Ovary (tissue), 9 donors: Measurements from ENCODE around the gene CRY2. TPM values are rescaled to one million over a fixed set of nuclear protein-coding genes. Genes with fewer than 3 reads are reported as not detected.

Experiments
- DNase-seq, 5 donors: peaks; one replicate each; pipeline ENCODE4 v3.0.0-alpha.2; 2019 to 2020
- H3K27ac ChIP-seq, 2 donors: fragments of 200-600 bp; one replicate each; pipeline versions ENCODE4 v1.5.1 to v1.8.0; 2019 to 2022
- H3K27me3 ChIP-seq: fragments of 200-600 bp; one replicate; pipeline ENCODE4 v1.8.0; 2022
- H3K36me3 ChIP-seq: fragments of 200-600 bp; sonication (generic); one replicate; pipeline ENCODE4 v1.5.1; 2019
- H3K4me1 ChIP-seq: one replicate; pipeline ENCODE4 v1.8.1; 2013; ENCODE audit warnings: mild to moderate bottlenecking, moderate library complexity; ENCODE audit not compliant: insufficient read depth
- H3K4me3 ChIP-seq: fragments of 200-600 bp; sonication (generic); one replicate; pipeline ENCODE4 v1.5.1; 2017
- H3K9me3 ChIP-seq, 2 donors: fragments of 200-600 bp in 1 of 2; sonication (generic) in 1 of 2; one replicate each; pipeline versions ENCODE4 v1.5.1 to v1.8.1; 2013 to 2019; ENCODE audit warnings: mild to moderate bottlenecking in 1 of 2, moderate library complexity in 1 of 2
- EP300 ChIP-seq: sonication (generic); formaldehyde crosslinking; IDR thresholded peaks from one replicate; pipeline ENCODE4 v1.6.1; 2017; ENCODE audit warnings: antibody characterized with exemption
- POLR2A ChIP-seq: fragments of 450-650 bp; IDR thresholded peaks from one replicate; pipeline ENCODE4 v1.6.1; 2017; ENCODE audit warnings: antibody characterized with exemption, mild to moderate bottlenecking, moderate library complexity
- WGBS, 3 donors: extraction: QIAGEN DNeasy Blood & Tissue Kit in 1 of 3; methylation state at CpG; one replicate each; pipeline versions ENCODE4 v1.1.5 to v1.1.7; 2013 to 2017; 5-methylcytosine and 5-hydroxymethylcytosine counted together
- intact Hi-C, 4 donors: fragments of 100-400 bp; cut with DNase I; formaldehyde crosslinking; loops; one replicate each; pipeline versions ENCODE4 v1.11.0 to v1.15.1; 2022 to 2023
- polyA plus RNA-seq, 2 donors: library from polyadenylated mRNA; stranded (reverse); fragments of 200-250 nt in 1 of 2; fragments of 350-450 nt in 1 of 2; fragmentation: Illumina TruSeq in 1 of 2; extraction: RNeasy Lipid Tissue Mini Kit (QIAGEN cat#74804) in 1 of 2; gene quantifications; one replicate each; pipeline ENCODE4 v1.2.3, GENCODE V29; 2013 to 2014
- total RNA-seq, 7 donors: library from RNA; depleted of rRNA in 2 of 7; stranded (reverse); fragments of >200 nt in 2 of 7; fragmentation: NEBNext Ultra II Directional in 3 of 7; extraction: Animal tissue kit (Norgen Biotek cat#: 25700) in 3 of 7; gene quantifications; one replicate each; pipeline versions ENCODE4 v1.1.0 to v1.2.4, GENCODE V29; 2016 to 2023
- TF ChIP-seq, protein P1 (sequence below), 3 donors: fragments of 450-650 bp in 2 of 3; fragments of 200-600 bp in 1 of 3; IDR thresholded peaks; one replicate each; pipeline versions ENCODE4 v1.5.1 to v1.8.0; 2016 to 2022; ENCODE audit warnings: antibody characterized with exemption in 3 of 3, mild to moderate bottlenecking in 1 of 3
- donor health status: DM: no; HTN: no; CAD: no; lungs with moderate emphysema.
- donor health status: DM: no; HTN: no; CAD: no.
- donor health status: Bipolar disorder and iron deficiency.
- donor health status: DM: yes; HTN: yes; CAD: no.
- donor health status: DM: no; HTN: no; CAD: no.
- donor health status: DM: yes; HTN: yes; CAD: no.

The CRY2 gene
- total and polyA plus RNA-seq, 9 donors, result 37.2 to 94.2 (median 51.9) TPM

DNA sequence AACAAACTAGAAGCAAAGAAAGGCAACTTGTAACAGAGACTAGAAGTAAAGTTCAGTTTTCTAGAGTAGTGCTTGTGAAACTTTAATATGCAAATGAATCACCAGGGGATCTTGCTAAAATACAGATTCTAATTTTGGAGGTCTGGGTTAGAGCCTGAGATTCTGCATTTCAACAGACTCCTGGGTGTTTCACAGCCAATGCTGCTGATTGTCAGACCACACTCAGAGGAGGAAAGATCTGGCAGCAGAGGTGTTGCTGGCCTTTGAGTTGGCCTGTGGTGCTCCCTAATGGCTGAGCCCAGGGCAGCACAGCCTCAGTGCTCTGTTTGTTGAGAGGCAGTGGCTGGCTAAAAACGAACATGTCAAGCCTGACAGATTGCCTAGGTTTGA lies 5.4 kb downstream of the CRY2 start:
- Histone ChIP-seq H3K4me3 (no peak overlapping the region), H3K27ac (no peak overlapping the region), H3K27me3 (no peaks in the 10 kb centered on the region), H3K36me3 (no peaks in the 10 kb centered on the region), H3K9me3 (no peaks in the 10 kb centered on the region), H3K4me1 (peaks cover 21% of the 10 kb centered on the region)
- intact Hi-C loops, result loop anchor here in 1 of 4 donors (5.0 kb wide), 1 partner anchor 60 kb away; no protein-coding TSS in a partner anchor
- TF ChIP-seq EP300 (no peak), POLR2A (no peak)
- TF ChIP-seq, protein P1, sequence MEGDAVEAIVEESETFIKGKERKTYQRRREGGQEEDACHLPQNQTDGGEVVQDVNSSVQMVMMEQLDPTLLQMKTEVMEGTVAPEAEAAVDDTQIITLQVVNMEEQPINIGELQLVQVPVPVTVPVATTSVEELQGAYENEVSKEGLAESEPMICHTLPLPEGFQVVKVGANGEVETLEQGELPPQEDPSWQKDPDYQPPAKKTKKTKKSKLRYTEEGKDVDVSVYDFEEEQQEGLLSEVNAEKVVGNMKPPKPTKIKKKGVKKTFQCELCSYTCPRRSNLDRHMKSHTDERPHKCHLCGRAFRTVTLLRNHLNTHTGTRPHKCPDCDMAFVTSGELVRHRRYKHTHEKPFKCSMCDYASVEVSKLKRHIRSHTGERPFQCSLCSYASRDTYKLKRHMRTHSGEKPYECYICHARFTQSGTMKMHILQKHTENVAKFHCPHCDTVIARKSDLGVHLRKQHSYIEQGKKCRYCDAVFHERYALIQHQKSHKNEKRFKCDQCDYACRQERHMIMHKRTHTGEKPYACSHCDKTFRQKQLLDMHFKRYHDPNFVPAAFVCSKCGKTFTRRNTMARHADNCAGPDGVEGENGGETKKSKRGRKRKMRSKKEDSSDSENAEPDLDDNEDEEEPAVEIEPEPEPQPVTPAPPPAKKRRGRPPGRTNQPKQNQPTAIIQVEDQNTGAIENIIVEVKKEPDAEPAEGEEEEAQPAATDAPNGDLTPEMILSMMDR (IDR thresholded peaks at IDR 0.05), result no peak
- 43 to 52% (median 46%) methylated on average over 1 of the region's 1 CpG for WGBS, 3 donors
- DNase-seq, result no peak

DNA sequence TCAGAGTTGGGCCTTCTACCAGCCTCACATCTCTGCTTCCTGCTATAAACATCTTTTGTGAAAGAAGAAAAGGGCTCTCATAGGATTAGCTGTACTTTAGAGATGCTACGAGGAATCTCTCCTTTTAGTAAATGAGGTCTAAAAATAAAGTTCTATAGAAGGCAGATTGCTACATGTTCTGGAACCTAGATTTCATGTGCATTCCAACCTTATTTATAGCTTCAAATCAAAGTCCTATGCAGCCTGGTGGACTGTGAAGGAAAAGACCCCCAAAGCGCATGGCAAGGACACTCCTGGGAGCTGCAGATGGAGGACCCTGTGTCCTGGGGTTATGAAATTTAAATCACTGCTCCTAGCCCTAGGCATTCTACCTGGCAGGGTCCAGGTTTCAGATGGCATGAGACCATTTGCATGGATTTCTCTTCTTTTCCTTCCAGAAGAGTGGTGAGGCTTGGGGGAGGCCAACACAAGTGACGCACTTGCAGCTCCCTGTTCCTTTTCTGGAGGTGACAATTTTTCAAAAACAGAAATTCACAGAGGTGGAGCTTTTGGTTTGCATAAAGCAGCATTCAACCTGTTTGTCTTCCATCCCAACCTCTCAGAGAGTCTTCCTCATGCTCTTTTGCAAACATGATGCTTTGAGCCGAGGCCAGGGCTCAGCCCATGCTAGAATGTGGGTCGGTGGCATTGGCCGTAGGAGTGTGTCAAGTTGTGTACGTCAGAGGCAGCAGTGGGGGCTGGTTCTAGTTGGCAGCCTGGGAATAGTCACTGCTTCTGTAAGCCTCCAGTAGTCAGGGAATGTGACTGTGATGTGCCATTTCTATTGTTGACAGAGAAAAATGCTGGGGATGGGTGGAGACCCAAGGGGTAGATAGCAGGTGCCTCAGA lies 6.3 kb downstream of the CRY2 start:
- Histone ChIP-seq H3K27ac (no peak overlapping the region), H3K4me3 (no peak overlapping the region), H3K36me3 (no peaks in the 10 kb centered on the region), H3K9me3 (no peaks in the 10 kb centered on the region), H3K27me3 (no peaks in the 10 kb centered on the region), H3K4me1 (peaks cover 26% of the 10 kb centered on the region)
- WGBS, 3 donors, result 81 to 86% (median 86%) methylated on average over 7 of the region's 7 CpGs
- no peak for TF ChIP-seq EP300
- TF ChIP-seq, protein P1 (IDR thresholded peaks at IDR 0.05), result no peak
- no peak for TF ChIP-seq POLR2A
- intact Hi-C loops, result loop anchor here in 1 of 4 donors (5.0 kb wide), 1 partner anchor 59 kb away; no protein-coding TSS in a partner anchor
- no peak for DNase-seq

DNA sequence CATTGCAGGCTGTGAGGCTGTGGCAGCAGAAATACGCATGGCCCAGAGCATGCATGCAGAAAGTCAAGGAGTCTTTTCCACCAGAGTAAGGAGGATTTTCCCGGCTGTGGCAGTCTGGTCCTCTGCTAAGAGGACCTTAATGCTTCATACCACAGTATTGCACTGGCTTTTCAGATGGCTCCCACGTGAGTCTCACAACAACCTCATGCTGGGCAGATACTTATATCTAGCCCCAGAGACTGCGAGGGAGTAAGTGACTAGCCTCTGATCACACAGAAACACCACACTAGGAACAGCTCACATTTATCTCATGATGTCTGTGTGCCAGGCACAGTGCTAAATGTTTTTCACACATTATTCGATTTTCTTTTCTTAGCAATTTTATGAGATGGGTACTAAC lies 8.0 kb downstream of the CRY2 start:
- Histone ChIP-seq H3K9me3 (no peaks in the 10 kb centered on the region), H3K27ac (no peak overlapping the region), H3K4me3 (no peak overlapping the region), H3K36me3 (no peaks in the 10 kb centered on the region), H3K27me3 (no peaks in the 10 kb centered on the region), H3K4me1 (peaks cover 35% of the 10 kb centered on the region)
- TF ChIP-seq, protein P1 (IDR thresholded peaks at IDR 0.05), result no peak
- TF ChIP-seq EP300, result no peak
- no peak for TF ChIP-seq POLR2A
- 71 to 79% (median 74%) methylated on average over 5 of the region's 5 CpGs for WGBS, 3 donors
- intact Hi-C loops, result no loop called here
- DNase-seq, result no peak

DNA sequence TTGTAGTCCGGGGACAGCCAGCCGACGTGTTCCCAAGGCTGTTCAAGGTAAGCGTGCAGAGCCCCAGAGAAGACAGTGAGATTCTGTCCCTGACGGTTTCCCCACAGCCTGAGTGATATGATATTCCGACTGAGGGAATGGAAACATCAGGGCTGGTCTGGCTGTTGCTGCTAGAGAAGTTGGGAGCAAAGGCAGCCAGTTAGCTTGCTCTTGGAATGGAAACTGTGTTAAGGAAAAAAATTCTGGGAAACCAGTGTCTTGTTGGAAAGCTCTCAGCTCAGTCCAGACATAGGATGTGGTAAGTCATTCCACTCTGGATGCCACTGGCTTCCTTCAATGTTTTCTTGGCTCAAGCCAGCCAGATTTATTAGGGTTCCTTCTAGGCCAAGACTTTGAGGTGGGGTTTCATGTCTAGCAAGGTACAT lies 8.8 kb downstream of the CRY2 start:
- no peak overlapping the region for H3K27ac ChIP-seq
- 56 to 78% (median 74%) methylated on average over 6 of the region's 6 CpGs for WGBS, 3 donors
- TF ChIP-seq, protein P1 (IDR thresholded peaks at IDR 0.05), result no peak
- TF ChIP-seq POLR2A (no peak), EP300 (no peak)
- H3K36me3 ChIP-seq, result no peaks in the 10 kb centered on the region
- H3K4me1 ChIP-seq, result peaks cover 34% of the 10 kb centered on the region
- H3K9me3 ChIP-seq, result no peaks in the 10 kb centered on the region
- DNase-seq, result no peak
- intact Hi-C loops, result no loop called here
- H3K4me3 ChIP-seq, result no peak overlapping the region
- H3K27me3 ChIP-seq, result no peaks in the 10 kb centered on the region
